IMR-90 (cell line): ENCODE results near the gene AFF2. TPM values are rescaled to one million over a fixed set of nuclear protein-coding genes. Genes with fewer than 3 reads are reported as not detected.

Experiments used
- ATAC-seq: fragments of 200-7000 bp; cut with Tn5 transposase; 2 replicates; pipeline ENCODE4 v1.9.1; 2020; ENCODE audit warnings: low read depth, mild to moderate bottlenecking, moderate library complexity
- BruUV-seq: library from RNA; stranded (reverse); fragments of 400-500 nt; replicated peaks from 2 replicates; lab custom pipeline; 2021; lab: Mats Ljungman, UMichigan
- CTCF ChIA-PET: fragments of 300-600 bp; formaldehyde crosslinking; extraction: SDS; loops from one replicate; lab custom pipeline; 2021; ENCODE audit warnings: antibody characterized with exemption; lab: Yijun Ruan, JAX
- POLR2A ChIA-PET: fragments of 300-600 bp; sonication (Branson Sonifier 250); formaldehyde crosslinking; loops from one replicate; lab custom pipeline; 2022; ENCODE audit warnings: antibody characterized with exemption; ENCODE audit not compliant: unreplicated experiment; lab: Charles Lee
- DNase-seq: peaks from one replicate; pipeline ENCODE4 v3.0.0; 2013
- H2AFZ ChIP-seq: replicated peaks from 2 replicates; pipeline ENCODE3; 2013; ENCODE audit warnings: low read length, mild to moderate bottlenecking; ENCODE audit not compliant: poor library complexity
- H2AK5ac ChIP-seq: 2 replicates; pipeline ENCODE4 v1.6.1; 2013; ENCODE audit warnings: low read depth, low read length, inconsistent platforms
- H2AK9ac ChIP-seq: replicated peaks from 2 replicates; pipeline ENCODE3; 2013; ENCODE audit warnings: mild to moderate bottlenecking, low read depth, low read length, moderate library complexity; ENCODE audit not compliant: poor library complexity
- H2BK120ac ChIP-seq: 2 replicates; pipeline ENCODE4 v1.6.1; 2013; ENCODE audit warnings: low read depth, low read length, inconsistent platforms
- H2BK15ac ChIP-seq: 3 replicates; pipeline ENCODE4 v1.6.1; 2013; ENCODE audit warnings: low read depth, low read length, inconsistent platforms
- H2BK20ac ChIP-seq: 2 replicates; pipeline ENCODE4 v1.6.1; 2013; ENCODE audit warnings: low read depth, mild to moderate bottlenecking, inconsistent platforms, low read length, moderate library complexity
- H2BK5ac ChIP-seq: 2 replicates; pipeline ENCODE4 v1.6.1; 2013; ENCODE audit warnings: mild to moderate bottlenecking, low read depth, low read length, inconsistent platforms; ENCODE audit not compliant: poor library complexity, severe bottlenecking
- H3K14ac ChIP-seq: replicated peaks from 2 replicates; pipeline ENCODE4 v1.6.1; 2013; ENCODE audit warnings: low read depth, low read length, inconsistent platforms
- H3K18ac ChIP-seq: 2 replicates; pipeline ENCODE4 v1.6.1; 2013; ENCODE audit warnings: low read depth, low read length, control low read depth
- H3K23ac ChIP-seq: 2 replicates; pipeline ENCODE4 v1.6.1; 2013; ENCODE audit warnings: low read depth, low read length, inconsistent platforms
- H3K27ac ChIP-seq: 2 replicates; pipeline ENCODE4 v1.5.1; 2013; ENCODE audit warnings: mild to moderate bottlenecking, control low read depth, low read length; ENCODE audit not compliant: insufficient read depth
- H3K27me3 ChIP-seq: 2 replicates; pipeline ENCODE4 v1.6.1; 2013; ENCODE audit warnings: low read length; ENCODE audit not compliant: control insufficient read depth, insufficient read depth
- H3K36me3 ChIP-seq: 2 replicates; pipeline ENCODE4 v1.6.1; 2013; ENCODE audit warnings: low read length, mixed read lengths; ENCODE audit not compliant: control insufficient read depth, insufficient read depth
- H3K4ac ChIP-seq: 2 replicates; pipeline ENCODE4 v1.6.1; 2013; ENCODE audit warnings: low read depth, low read length, inconsistent platforms
- H3K4me1 ChIP-seq: 2 replicates; pipeline ENCODE4 v1.6.1; 2013; ENCODE audit warnings: low read length, mixed read lengths; ENCODE audit not compliant: control insufficient read depth, insufficient read depth
- H3K4me2 ChIP-seq: 2 replicates; pipeline ENCODE4 v1.6.1; 2013; ENCODE audit warnings: low read depth, mild to moderate bottlenecking, control low read depth, low read length, moderate library complexity
- H3K4me3 ChIP-seq: 2 replicates; pipeline ENCODE4 v1.5.1; 2013; ENCODE audit warnings: low read depth, mild to moderate bottlenecking, control low read depth, low read length, moderate library complexity; ENCODE audit not compliant: insufficient read depth
- H3K56ac ChIP-seq: 2 replicates; pipeline ENCODE4 v1.6.1; 2013; ENCODE audit warnings: low read length, inconsistent platforms; ENCODE audit not compliant: insufficient read depth; ENCODE audit errors: extremely low read depth
- H3K79me1 ChIP-seq, 2 experiments: 2 replicates each; pipeline ENCODE4 v1.6.1; 2013; ENCODE audit warnings: low read length in 2 of 2, inconsistent platforms in 1 of 2, low read depth in 1 of 2
- H3K9ac ChIP-seq: 2 replicates; pipeline ENCODE4 v1.6.1; 2013; ENCODE audit warnings: low read depth, low read length, control low read depth
- H3K9me1 ChIP-seq: 2 replicates; pipeline ENCODE4 v1.6.1; 2013; ENCODE audit warnings: low read length, inconsistent platforms; ENCODE audit not compliant: insufficient read depth
- H3K9me3 ChIP-seq: 2 replicates; pipeline ENCODE4 v1.6.1; 2013; ENCODE audit warnings: low read length; ENCODE audit not compliant: control insufficient read depth, insufficient read depth
- H4K20me1 ChIP-seq: 2 replicates; pipeline ENCODE4 v1.6.1; 2013; ENCODE audit warnings: low read length, inconsistent platforms; ENCODE audit not compliant: insufficient read depth
- H4K5ac ChIP-seq: 2 replicates; pipeline ENCODE4 v1.6.1; 2013; ENCODE audit warnings: mild to moderate bottlenecking, low read depth, low read length, control low read depth
- H4K8ac ChIP-seq, 2 experiments: 2 replicates each; pipeline ENCODE4 v1.6.1; 2013; ENCODE audit warnings: low read depth in 2 of 2, low read length in 2 of 2, control low read depth in 1 of 2, inconsistent platforms in 1 of 2
- H4K91ac ChIP-seq: 2 replicates; pipeline ENCODE4 v1.6.1; 2013; ENCODE audit warnings: low read depth, low read length, inconsistent platforms; ENCODE audit not compliant: insufficient read depth
- BHLHE40 ChIP-seq: fragments of 150-350 bp; IDR thresholded peaks from 2 replicates; pipeline ENCODE4 v1.6.1; 2016; ENCODE audit warnings: mild to moderate bottlenecking, low read depth, low read length
- CHD1 ChIP-seq: IDR thresholded peaks from 2 replicates; pipeline ENCODE4 v1.6.1; 2012; ENCODE audit warnings: low read depth, low read length, improper control_type of control experiment
- MAFK ChIP-seq: IDR thresholded peaks from 2 replicates; pipeline ENCODE4 v1.6.1; 2012; ENCODE audit warnings: low read depth, low read length, improper control_type of control experiment
- MAZ ChIP-seq: IDR thresholded peaks from 2 replicates; pipeline ENCODE4 v1.6.1; 2012; ENCODE audit warnings: low read depth, mild to moderate bottlenecking, low read length, improper control_type of control experiment, moderate library complexity, borderline replicate concordance
- NFE2L2 ChIP-seq: fragments of 150-350 bp; IDR thresholded peaks from 2 replicates; pipeline ENCODE4 v1.6.1; 2016; ENCODE audit warnings: low read depth, mild to moderate bottlenecking, low read length
- POLR2A ChIP-seq: IDR thresholded peaks from 2 replicates; pipeline ENCODE4 v1.6.1; 2012; ENCODE audit warnings: mild to moderate bottlenecking, low read depth, low read length
- RCOR1 ChIP-seq: IDR thresholded peaks from 2 replicates; pipeline ENCODE4 v1.6.1; 2012; ENCODE audit warnings: mild to moderate bottlenecking, low read length, improper control_type of control experiment; ENCODE audit not compliant: insufficient replicate concordance
- WGBS, 2 experiments: methylation state at CpG; one replicate each; pipeline versions ENCODE4 v1.1.5 to v1.1.7; 2013; ENCODE audit warnings: missing lambda C conversion rate in 2 of 2; ENCODE audit not compliant: insufficient read length in 1 of 2; ENCODE audit errors: extremely low coverage in 2 of 2; 5-methylcytosine and 5-hydroxymethylcytosine counted together
- dilution Hi-C: fragments of 300-500 bp; cut with HindIII; formaldehyde crosslinking; loops from one replicate; pipeline ENCODE4 v1.14.3; 2018; ENCODE audit warnings: low sequenced_read_pairs; ENCODE audit not compliant: unreplicated experiment
- in situ Hi-C: fragments of 300-500 bp; cut with MboI; formaldehyde crosslinking; loops from 3 replicates; pipeline ENCODE4 v1.14.3; 2019; ENCODE audit warnings: low sequenced_read_pairs, inconsistent platforms, mixed read lengths
- intact Hi-C: fragments of 100-400 bp; cut with micrococcal nuclease; formaldehyde crosslinking; loops from 2 replicates; pipeline ENCODE4 v1.10.0; 2022
- polyA plus RNA-seq, 3 experiments: library from polyadenylated mRNA; depleted of rRNA; stranded (reverse); fragments of >200 nt; gene quantifications; 2 replicates each; pipeline ENCODE4 v1.2.3, GENCODE V29; 2012; ENCODE audit warnings: low replicate concordance in 1 of 3
- total RNA-seq: library from RNA; depleted of rRNA; stranded (reverse); fragments of >200 nt; gene quantifications from 2 replicates; pipeline ENCODE4 v1.2.3, GENCODE V29; 2012
- TF ChIP-seq, protein P1 (sequence below): fragments of 150-350 bp; IDR thresholded peaks from 2 replicates; pipeline ENCODE4 v1.6.1; 2016; ENCODE audit warnings: low read depth, mild to moderate bottlenecking, low read length, moderate library complexity, borderline replicate concordance

AFF2 gene
- total and polyA plus RNA-seq, 2 of the 4 experiments (the other 2 are of a cell fraction) = 0.15 to 0.72 TPM

DNA sequence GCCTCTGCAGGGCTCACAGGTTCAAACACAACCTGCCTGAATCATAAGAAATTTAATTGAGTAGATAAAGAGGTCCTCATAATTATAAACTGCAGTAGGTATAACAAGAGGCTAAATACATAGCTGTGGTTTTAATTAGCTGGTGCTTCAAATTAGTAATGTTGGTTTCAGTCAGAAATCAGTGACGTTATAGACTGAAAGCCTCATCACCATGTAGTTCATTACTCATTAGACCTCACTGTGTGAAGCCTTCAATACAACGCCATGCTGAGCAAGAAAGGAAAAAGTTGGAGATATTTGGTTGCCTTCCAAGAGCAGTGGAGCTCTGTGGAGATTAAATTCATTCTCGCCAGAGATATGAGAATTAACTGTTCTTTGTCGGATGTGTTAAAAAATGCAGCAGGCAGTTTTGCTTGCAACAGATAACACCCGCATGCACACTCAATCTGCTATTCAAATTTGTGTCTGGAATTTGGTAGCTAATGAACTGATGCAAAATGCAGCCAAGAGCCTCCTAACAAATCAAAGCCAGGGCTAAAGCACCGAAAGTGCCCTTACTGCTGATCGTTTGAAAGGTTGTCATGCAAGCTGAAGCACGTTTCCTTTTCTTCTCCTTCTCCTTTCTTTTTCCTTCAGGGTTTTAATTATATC lies 148.9 kb downstream of the AFF2 start:
- WGBS, 2 experiments = 0% methylated on average over 1 of the region's 8 CpGs; no CpG with 5 or more reads in 1 of the 2 experiments
- H3K27ac ChIP-seq = no peak overlapping the region
- no peaks in the 10 kb centered on the region for H3K36me3 ChIP-seq
- H3K14ac ChIP-seq = no peak overlapping the region
- dilution Hi-C loops = no loop called here
- intact Hi-C loops = no loop called here
- H4K5ac ChIP-seq = no peak overlapping the region
- ChIA-PET CTCF (no interaction called here), POLR2A (no interaction called here)
- no peaks in the 10 kb centered on the region for H3K9me1 ChIP-seq
- no peak overlapping the region for H3K18ac ChIP-seq
- H3K79me1 ChIP-seq = no peaks in the 10 kb centered on the region
- no peak overlapping the region for H2AK5ac ChIP-seq
- no peak overlapping the region for H2AK9ac ChIP-seq
- H4K8ac ChIP-seq = no peak overlapping the region
- BruUV-seq = no TSS peak
- H3K56ac ChIP-seq = no peak overlapping the region
- H2BK120ac ChIP-seq = no peak overlapping the region
- H3K9ac ChIP-seq = no peak overlapping the region
- H2AFZ ChIP-seq = no peak overlapping the region
- H3K4me1 ChIP-seq = no peaks in the 10 kb centered on the region
- H3K9me3 ChIP-seq = no peaks in the 10 kb centered on the region
- H2BK15ac ChIP-seq = no peak overlapping the region
- no peak for ATAC-seq
- no peak overlapping the region for H3K4ac ChIP-seq
- no peak overlapping the region for H3K23ac ChIP-seq
- TF ChIP-seq BHLHE40 = no peak
- no peak for TF ChIP-seq CHD1
- TF ChIP-seq MAFK = no peak
- no peak for TF ChIP-seq MAZ
- no peak for TF ChIP-seq POLR2A
- TF ChIP-seq RCOR1 = no peak
- TF ChIP-seq NFE2L2 = no peak
- TF ChIP-seq, protein P1, sequence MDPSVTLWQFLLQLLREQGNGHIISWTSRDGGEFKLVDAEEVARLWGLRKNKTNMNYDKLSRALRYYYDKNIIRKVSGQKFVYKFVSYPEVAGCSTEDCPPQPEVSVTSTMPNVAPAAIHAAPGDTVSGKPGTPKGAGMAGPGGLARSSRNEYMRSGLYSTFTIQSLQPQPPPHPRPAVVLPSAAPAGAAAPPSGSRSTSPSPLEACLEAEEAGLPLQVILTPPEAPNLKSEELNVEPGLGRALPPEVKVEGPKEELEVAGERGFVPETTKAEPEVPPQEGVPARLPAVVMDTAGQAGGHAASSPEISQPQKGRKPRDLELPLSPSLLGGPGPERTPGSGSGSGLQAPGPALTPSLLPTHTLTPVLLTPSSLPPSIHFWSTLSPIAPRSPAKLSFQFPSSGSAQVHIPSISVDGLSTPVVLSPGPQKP = no peak
- DNase-seq = no peak
- no peaks in the 10 kb centered on the region for H3K27me3 ChIP-seq
- no peak overlapping the region for H3K4me2 ChIP-seq
- no peak overlapping the region for H4K91ac ChIP-seq
- in situ Hi-C loops = no loop called here
- no peak overlapping the region for H3K4me3 ChIP-seq
- no peak overlapping the region for H2BK20ac ChIP-seq
- H4K20me1 ChIP-seq = no peaks in the 10 kb centered on the region
- no peak overlapping the region for H2BK5ac ChIP-seq
